ENCODE measurements around the gene HOXC12.

Gene HOXC12, protein sequence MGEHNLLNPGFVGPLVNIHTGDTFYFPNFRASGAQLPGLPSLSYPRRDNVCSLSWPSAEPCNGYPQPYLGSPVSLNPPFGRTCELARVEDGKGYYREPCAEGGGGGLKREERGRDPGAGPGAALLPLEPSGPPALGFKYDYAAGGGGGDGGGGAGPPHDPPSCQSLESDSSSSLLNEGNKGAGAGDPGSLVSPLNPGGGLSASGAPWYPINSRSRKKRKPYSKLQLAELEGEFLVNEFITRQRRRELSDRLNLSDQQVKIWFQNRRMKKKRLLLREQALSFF

DNA sequence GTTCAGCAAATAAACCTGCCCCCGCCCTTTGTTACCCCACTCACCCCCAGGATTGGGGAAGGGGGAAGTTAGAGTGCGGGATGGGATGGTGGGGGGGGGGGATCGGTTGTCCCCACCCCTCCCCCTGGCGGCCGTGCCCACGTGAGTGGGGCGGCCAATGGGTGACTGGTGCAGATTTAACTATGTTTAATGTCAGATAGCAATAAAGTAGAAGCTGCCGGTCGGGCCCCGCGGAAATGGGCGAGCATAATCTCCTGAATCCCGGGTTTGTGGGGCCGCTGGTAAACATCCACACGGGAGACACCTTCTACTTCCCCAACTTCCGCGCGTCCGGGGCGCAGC lies at the start of gene HOXC12:
Gene HOXC12 (plus strand): TSS at position 210 of the 342 bp plus-strand sequence. CDS start 27 bp downstream, at position 237.
- no peaks in the 10 kb centered on the region for H3K79me2 ChIP-seq (ENCODE audit: control insufficient read depth, insufficient read depth, low read length, unreplicated experiment)
- no peaks in the 10 kb centered on the region for H3K36me3 ChIP-seq (ENCODE audit: insufficient read depth, low read length)
- H3K4me1 ChIP-seq (ENCODE audit: control insufficient read depth, insufficient read depth, low read length, unreplicated experiment), result no peaks in the 10 kb centered on the region
- no peak within 1 kb of the TSS for H3K4me3 ChIP-seq (ENCODE audit: low read depth, low read length)
- no peak within 1 kb of the TSS for H2AFZ ChIP-seq (ENCODE audit: low read length, unreplicated experiment)
- H3K27ac ChIP-seq (ENCODE audit: low read depth, low read length), result no peak within 1 kb of the TSS
- peaks cover 100% of the 10 kb centered on the region for H3K27me3 ChIP-seq (ENCODE audit: insufficient read depth, low read length)

DNA sequence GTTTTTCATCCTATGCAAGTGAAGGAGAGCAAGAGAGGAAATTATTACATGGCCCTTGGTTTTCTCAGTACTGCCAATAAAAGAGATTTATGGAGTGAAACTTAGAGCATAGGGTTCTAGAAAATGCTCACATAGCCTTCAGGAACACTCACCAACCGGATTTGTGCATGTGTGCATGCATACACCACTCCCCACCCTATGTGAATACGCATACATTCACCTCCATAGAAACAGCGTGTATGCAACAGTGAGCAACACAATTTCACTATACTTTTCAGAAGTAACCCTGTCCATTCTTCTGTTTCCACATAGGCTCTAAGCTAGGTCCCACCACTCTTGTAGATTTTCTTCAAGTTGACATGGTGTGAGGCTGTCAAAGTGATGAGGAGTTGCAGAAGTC lies 47.6 kb upstream of the HOXC12 start:
- H3K27ac ChIP-seq (ENCODE audit: low read depth, low read length), result no peak overlapping the region
- H3K36me3 ChIP-seq (ENCODE audit: insufficient read depth, low read length), result no peaks in the 10 kb centered on the region
- H3K27me3 ChIP-seq (ENCODE audit: insufficient read depth, low read length), result peaks cover 83% of the 10 kb centered on the region
- no peaks in the 10 kb centered on the region for H3K4me1 ChIP-seq (ENCODE audit: control insufficient read depth, insufficient read depth, low read length, unreplicated experiment)
- no peak overlapping the region for H3K4me3 ChIP-seq (ENCODE audit: low read depth, low read length)
- H2AFZ ChIP-seq (ENCODE audit: low read length, unreplicated experiment), result no peak overlapping the region
- no peaks in the 10 kb centered on the region for H3K79me2 ChIP-seq (ENCODE audit: control insufficient read depth, insufficient read depth, low read length, unreplicated experiment)

DNA sequence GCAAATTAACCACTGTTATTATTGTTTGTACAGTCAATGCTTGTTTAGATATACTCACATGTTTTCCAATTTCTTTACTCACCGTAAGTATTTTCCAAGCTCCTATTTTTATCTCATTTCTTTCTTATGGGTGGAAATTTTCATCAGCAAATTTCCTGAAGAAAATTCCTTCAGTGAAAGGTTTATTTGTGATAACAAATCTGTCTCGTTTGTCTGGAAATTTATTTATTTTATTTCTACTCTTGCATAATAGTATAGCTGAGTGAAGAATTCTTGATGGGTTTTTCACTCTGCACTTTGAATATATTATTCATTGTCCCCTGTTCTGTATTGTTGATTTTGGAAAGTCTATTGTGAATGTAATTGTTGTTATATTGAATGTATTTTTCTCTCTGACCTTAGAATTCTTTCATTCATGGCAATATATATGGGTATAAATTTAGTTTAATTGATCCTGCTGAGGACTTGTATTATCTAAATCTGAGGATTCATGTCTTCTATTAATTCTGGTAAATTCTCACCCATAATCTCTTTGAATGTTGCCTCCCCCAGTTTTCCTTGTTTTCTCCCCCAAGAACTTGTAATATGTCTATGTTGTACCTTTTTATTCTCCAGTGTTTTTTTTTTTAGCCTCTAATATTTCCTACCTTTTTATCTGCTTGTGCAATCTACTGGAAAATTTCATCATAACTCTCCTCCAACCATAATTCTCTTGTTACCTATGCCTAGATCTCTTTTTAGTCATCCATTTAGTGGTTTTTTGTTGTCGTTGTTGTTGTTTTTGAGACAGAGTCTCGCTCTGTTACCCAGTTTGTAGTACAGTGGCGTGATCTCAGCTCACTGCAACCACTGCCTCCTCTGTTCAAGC lies 37.7 kb upstream of the HOXC12 start:
- Histone ChIP-seq H3K36me3 (ENCODE audit: insufficient read depth, low read length) (no peaks in the 10 kb centered on the region), H3K27me3 (ENCODE audit: insufficient read depth, low read length) (peaks cover 87% of the 10 kb centered on the region), H3K27ac (ENCODE audit: low read depth, low read length) (no peak overlapping the region), H3K4me1 (ENCODE audit: control insufficient read depth, insufficient read depth, low read length, unreplicated experiment) (no peaks in the 10 kb centered on the region), H2AFZ (ENCODE audit: low read length, unreplicated experiment) (no peak overlapping the region), H3K79me2 (ENCODE audit: control insufficient read depth, insufficient read depth, low read length, unreplicated experiment) (no peaks in the 10 kb centered on the region), H3K4me3 (ENCODE audit: low read depth, low read length) (no peak overlapping the region)

DNA sequence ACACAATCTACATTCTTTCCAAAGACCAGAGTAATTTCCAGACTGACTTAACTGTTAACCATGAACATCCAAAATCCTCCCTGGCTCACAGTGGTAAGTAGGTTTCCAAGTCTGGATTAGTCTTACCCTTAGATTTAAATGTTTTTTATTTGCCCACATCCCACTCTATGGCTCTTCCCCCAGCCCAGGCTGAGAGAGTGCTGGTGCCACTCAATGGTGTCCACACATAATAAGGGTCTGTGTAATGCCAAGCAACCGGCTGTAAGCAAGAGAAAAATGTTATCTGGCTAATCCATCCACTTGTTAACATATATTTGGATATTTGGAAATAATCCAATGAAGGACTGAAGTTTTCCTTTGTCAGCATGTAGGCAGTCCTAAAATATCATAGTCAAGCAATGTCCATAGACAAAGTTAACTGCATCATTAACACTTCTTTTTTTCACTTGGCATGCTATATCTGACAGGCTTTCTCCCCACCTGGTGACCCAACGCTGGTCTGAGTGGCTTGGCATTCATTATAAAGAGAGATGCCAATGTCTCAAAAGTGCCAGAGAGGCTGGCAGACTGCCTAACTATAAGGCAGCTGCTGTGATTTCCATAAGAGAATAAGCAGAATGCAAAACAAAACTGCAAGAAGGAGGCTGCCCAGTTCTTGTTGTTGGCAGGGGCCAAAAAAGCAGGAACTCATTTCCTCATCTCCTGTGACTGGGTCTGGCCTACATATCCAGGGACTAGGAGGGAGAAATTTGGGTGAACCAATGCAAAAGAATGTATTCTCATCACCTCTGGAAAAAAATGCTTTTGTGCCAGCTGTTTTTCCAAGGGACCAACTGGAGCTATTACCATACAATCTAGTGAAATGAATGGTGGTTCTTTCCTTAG lies 29.9 kb upstream of the HOXC12 start:
- Histone ChIP-seq H3K36me3 (ENCODE audit: insufficient read depth, low read length) (no peaks in the 10 kb centered on the region), H3K4me3 (ENCODE audit: low read depth, low read length) (no peak overlapping the region), H3K27ac (ENCODE audit: low read depth, low read length) (no peak overlapping the region), H3K4me1 (ENCODE audit: control insufficient read depth, insufficient read depth, low read length, unreplicated experiment) (no peaks in the 10 kb centered on the region), H3K27me3 (ENCODE audit: insufficient read depth, low read length) (peaks cover 98% of the 10 kb centered on the region), H3K79me2 (ENCODE audit: control insufficient read depth, insufficient read depth, low read length, unreplicated experiment) (no peaks in the 10 kb centered on the region), H2AFZ (ENCODE audit: low read length, unreplicated experiment) (no peak overlapping the region)

DNA sequence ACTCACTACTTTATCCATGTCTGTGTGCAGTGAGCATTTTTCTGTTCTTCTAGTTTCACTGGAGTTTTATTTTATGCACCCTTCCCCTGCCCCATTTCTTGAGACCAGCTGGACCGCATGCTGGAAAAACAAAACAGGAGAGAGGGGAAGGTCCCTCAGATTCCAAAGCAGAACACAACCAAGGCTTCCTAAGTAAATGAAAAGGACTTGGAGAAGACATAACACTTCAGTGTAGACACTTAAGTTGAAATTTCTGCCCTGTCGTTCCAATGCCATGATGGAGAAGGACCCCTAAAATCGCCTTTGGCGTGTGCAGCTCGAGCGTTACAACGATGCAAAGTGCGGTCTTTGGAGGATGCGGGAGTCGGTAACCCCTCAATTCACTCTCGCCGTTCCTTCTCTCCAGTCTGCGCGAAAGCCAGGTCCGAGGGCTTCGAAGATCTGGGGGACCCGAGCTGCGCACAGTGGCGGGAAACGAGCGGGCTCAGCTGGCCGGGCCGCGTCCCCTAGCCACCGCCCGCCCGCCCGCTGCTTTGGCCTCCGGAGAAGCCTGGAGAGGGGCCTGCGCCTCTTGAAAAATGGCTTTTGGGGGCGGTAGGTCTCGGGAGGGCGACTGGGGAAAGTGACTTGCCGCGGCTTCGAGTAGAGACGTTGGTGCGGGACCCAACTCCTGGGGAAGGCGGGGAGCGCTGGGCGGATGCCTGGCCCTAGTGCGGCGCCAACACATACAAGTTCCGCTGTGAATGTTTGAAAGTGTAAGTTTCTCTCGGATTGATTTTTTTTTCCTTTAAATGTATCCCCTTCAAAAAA lies 27.3 kb upstream of the HOXC12 start:
- Histone ChIP-seq H3K27ac (ENCODE audit: low read depth, low read length) (no peak overlapping the region), H3K36me3 (ENCODE audit: insufficient read depth, low read length) (no peaks in the 10 kb centered on the region), H3K4me1 (ENCODE audit: control insufficient read depth, insufficient read depth, low read length, unreplicated experiment) (no peaks in the 10 kb centered on the region), H3K27me3 (ENCODE audit: insufficient read depth, low read length) (peaks cover 100% of the 10 kb centered on the region), H3K79me2 (ENCODE audit: control insufficient read depth, insufficient read depth, low read length, unreplicated experiment) (no peaks in the 10 kb centered on the region), H2AFZ (ENCODE audit: low read length, unreplicated experiment) (no peak overlapping the region), H3K4me3 (ENCODE audit: low read depth, low read length) (no peak overlapping the region)

DNA sequence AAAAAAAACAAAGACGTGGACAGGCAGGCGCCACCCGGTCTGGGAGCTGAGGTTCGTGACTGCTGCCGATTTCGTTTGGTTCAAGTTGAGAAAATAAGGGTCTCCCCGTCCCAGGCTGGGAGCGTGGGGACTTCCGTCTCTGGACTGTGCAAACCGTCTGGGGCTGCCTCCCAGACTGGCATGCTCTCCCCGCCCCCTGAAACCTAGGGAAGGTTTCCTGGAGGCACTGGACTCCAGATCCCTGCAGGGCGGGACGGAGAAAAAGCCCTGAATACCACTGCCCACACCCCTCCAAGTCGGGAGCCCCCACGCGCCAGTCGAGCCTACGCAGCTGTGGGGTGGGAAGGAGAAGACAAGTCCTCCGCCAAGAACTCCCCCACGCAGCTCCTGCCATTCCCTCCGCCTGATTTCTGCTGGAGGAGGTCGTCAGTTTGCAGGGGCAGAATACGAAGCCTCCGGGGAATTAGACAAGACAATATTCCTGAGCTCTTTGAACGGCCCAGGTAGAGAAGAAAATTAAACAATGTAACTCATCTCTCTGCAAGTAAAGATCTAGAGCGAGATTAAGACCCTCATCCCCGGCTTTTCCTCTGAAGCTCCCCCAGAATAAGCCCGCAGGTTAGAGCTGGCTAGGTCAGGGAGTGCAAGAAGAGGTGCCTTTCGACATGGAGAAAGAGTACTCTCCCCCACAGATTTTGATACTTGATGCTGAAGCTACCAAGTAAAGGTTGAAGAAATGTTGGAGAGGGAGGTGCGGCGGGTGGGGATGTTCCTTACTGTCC lies 26.5 kb upstream of the HOXC12 start:
- Histone ChIP-seq H3K79me2 (ENCODE audit: control insufficient read depth, insufficient read depth, low read length, unreplicated experiment) (no peaks in the 10 kb centered on the region), H3K27me3 (ENCODE audit: insufficient read depth, low read length) (peaks cover 100% of the 10 kb centered on the region), H2AFZ (ENCODE audit: low read length, unreplicated experiment) (no peak overlapping the region), H3K27ac (ENCODE audit: low read depth, low read length) (no peak overlapping the region), H3K36me3 (ENCODE audit: insufficient read depth, low read length) (no peaks in the 10 kb centered on the region), H3K4me3 (ENCODE audit: low read depth, low read length) (no peak overlapping the region), H3K4me1 (ENCODE audit: control insufficient read depth, insufficient read depth, low read length, unreplicated experiment) (no peaks in the 10 kb centered on the region)

DNA sequence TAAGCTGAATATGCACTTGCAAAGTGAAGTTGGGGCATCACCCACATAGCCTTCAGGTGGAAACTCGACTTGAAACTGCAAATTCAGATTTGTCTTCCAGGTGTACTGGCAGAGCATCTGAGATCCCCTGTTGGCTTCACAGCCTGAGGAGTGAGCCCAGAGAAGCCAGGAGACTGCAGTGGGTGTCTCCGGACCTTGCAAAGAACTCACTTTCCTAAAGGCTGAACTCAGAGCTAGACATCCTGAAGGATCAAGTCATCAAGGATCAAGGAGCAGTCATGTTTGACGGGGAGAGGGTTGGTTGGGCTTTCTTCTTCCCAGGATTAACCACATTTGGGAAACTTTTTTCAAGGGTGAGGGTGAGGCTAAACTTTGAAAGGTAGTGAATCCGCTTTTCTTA lies 25.2 kb upstream of the HOXC12 start:
- Histone ChIP-seq H3K79me2 (ENCODE audit: control insufficient read depth, insufficient read depth, low read length, unreplicated experiment) (no peaks in the 10 kb centered on the region), H3K36me3 (ENCODE audit: insufficient read depth, low read length) (no peaks in the 10 kb centered on the region), H3K4me3 (ENCODE audit: low read depth, low read length) (no peak overlapping the region), H3K27me3 (ENCODE audit: insufficient read depth, low read length) (peaks cover 100% of the 10 kb centered on the region), H3K4me1 (ENCODE audit: control insufficient read depth, insufficient read depth, low read length, unreplicated experiment) (no peaks in the 10 kb centered on the region), H2AFZ (ENCODE audit: low read length, unreplicated experiment) (no peak overlapping the region), H3K27ac (ENCODE audit: low read depth, low read length) (no peak overlapping the region)

DNA sequence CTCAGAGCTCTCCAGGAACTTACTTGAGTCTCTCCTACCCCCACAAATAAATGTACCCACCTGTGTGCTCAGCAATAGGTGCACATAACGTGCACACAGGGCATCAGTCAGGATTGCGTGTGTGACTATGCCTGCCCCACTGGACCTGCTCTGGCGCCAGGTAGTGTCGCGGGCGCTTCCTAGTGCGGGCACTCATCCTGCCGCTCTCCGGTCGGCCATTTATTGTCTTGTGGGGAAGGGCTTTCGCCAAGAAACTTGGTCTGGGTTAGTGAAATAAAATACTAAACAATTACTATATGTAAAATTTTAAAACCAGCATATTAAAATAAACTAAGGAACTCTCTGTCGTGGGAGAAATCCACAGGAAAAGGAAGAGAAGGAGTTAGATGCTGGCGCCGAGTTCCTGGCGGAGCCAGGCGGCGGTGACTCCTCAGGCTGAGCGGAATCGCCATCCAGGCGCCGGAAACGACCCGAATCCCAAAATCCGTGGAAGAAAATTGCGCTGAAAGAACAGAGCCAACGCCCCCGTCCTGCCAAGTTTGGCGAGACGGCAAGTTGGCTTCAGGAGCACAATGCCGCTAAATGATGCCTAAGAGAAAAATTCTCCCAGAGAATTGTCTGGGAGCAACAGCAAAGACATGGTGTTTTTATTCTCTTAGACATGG lies 24.0 kb upstream of the HOXC12 start:
- H3K4me3 ChIP-seq (ENCODE audit: low read depth, low read length), result no peak overlapping the region
- H3K4me1 ChIP-seq (ENCODE audit: control insufficient read depth, insufficient read depth, low read length, unreplicated experiment), result no peaks in the 10 kb centered on the region
- peaks cover 100% of the 10 kb centered on the region for H3K27me3 ChIP-seq (ENCODE audit: insufficient read depth, low read length)
- no peaks in the 10 kb centered on the region for H3K79me2 ChIP-seq (ENCODE audit: control insufficient read depth, insufficient read depth, low read length, unreplicated experiment)
- H2AFZ ChIP-seq (ENCODE audit: low read length, unreplicated experiment), result no peak overlapping the region
- no peaks in the 10 kb centered on the region for H3K36me3 ChIP-seq (ENCODE audit: insufficient read depth, low read length)
- H3K27ac ChIP-seq (ENCODE audit: low read depth, low read length), result no peak overlapping the region

DNA sequence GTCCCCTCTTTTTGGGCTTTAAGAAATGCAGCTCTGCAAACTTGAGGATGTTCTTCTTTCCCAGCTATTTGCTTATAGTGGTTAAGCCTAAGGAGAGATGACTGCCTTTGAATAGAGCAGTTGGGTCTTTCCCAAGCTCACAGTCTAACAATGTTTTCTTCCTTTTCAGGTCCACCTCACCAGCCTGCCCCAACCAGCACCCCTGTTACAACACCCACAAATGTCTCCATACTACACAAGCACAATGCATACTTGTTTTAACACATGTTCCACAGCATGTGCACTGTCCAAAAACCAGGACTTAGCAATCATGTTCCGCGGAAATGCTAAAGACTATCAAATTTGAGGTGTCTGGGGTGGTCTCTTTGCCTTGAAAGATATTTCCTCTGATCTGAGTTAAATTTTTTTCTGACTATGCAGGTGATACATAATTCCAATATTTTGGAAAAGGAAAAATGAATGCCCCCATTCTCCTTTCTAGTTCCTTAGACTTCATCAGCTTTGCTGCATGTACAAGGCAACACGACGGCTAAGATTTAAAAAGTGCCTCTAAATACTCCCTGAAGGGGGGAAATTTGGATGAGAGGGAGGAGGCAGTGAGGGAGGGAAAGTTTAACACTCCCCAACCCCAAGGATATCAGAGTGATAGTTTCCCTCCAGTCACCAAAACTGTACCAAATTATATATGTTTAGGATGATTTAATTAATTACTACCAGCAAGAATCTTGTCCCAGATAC lies 22.7 kb upstream of the HOXC12 start:
- Histone ChIP-seq H3K27ac (ENCODE audit: low read depth, low read length) (no peak overlapping the region), H3K27me3 (ENCODE audit: insufficient read depth, low read length) (peaks cover 100% of the 10 kb centered on the region), H3K4me1 (ENCODE audit: control insufficient read depth, insufficient read depth, low read length, unreplicated experiment) (no peaks in the 10 kb centered on the region), H3K79me2 (ENCODE audit: control insufficient read depth, insufficient read depth, low read length, unreplicated experiment) (no peaks in the 10 kb centered on the region), H2AFZ (ENCODE audit: low read length, unreplicated experiment) (no peak overlapping the region), H3K36me3 (ENCODE audit: insufficient read depth, low read length) (no peaks in the 10 kb centered on the region), H3K4me3 (ENCODE audit: low read depth, low read length) (no peak overlapping the region)
